Dedifferentiated amniotic fluid mesenchymal stem cell (primary cell): ENCODE results near the gene SYNGR2.

Source experiments
- DNase-seq: peaks from one replicate; pipeline ENCODE4 v3.0.0-alpha.2; 2016; ENCODE audit errors: extremely low spot score

The SYNGR2 gene

DNA sequence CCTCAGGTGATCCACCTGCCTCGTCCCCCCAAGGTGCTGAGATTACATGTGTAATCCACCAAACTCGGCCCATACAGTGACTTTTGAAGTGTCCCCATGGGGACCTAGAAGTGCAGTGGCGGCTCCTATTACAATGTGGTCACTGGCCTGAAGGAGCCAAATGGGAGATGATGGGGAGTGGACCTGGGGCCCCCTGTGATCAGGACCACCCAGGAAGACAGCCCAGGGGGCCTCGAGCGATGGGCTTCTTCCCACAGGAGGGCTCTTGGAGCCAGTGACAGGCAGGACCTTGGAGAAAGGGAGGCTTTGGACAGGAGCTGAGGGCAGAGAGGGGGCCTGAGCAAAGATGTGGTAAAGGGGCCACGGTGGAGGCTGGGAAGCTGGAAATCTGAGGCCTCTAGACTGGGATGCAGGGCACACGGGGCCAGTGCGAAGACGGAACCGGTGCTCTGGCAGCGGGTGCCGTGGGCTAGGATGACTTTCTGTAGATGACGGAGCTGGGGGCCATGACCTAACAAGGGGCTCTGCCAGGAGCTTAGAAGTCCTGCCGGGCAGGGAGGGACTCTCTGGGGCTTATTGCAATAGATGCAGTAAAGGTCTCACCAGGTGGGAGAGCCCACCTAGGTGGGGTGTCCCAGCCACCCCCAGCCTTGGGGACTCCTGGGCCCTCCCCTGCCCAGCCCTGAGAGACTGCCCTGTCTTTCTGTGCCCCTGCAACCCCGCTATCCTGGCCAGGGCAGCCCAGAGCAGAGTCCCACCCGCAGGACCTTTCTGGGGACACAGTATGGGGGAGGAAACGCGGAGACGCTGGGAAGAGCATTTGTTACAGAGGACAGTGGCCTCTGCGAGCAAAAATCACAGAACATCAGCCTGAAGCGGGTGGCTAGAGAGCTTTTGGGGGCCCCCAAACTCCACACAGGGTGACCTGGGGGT is 24.9 kb upstream of the SYNGR2 start:
- DNase-seq = no peak

- DNase-seq = no peak
These were observed 24.1 kb upstream of the SYNGR2 start for GRCh38 chr17:78144147-78144719.

DNA sequence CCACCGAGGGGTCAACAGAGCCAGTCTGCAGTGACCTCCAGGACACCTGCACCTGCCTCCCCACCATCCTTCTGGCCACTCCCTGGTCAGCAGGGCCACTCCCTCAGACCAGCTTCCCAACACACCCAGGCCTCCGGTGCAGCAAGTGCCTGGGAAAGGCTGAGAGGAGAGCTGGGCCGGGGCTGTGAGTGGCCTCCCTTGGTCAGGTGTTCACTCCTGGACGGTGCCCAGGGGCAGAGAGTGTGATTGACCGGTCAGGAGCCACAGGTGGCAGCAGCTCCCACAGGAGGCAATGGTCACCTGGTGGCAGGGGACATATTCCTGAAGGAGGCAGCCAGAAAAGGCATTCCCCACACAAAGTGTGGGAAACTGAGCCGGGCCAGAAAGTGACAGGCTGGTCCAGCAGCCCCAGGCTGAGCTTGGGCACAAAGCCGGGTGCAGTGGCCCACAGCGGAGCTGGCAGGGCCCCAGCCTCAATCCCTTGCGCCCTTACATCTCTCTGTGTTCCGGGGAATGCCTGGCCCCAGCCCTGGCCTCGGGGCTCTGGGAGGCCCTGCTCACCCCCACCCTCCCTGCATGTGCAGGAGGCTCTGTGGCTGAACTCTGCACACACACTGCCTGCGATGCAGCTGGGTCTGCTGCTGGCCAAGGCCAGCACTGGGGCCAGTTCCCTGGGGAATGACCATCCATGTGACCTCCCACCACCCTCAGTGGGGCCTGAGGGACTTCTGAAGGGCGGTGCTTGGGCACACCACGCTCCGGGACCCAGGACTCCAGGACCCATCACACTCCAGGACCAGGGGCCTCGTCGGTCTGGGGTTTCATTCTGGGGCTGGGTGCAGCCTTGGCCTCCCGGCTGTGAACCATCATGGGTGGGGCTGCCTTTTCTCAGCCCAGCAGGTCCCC is 23.4 kb upstream of the SYNGR2 start:
- no peak for DNase-seq

- no peak for DNase-seq
These were observed 21.9 kb upstream of the SYNGR2 start for GRCh38 chr17:78146471-78146869.

DNA sequence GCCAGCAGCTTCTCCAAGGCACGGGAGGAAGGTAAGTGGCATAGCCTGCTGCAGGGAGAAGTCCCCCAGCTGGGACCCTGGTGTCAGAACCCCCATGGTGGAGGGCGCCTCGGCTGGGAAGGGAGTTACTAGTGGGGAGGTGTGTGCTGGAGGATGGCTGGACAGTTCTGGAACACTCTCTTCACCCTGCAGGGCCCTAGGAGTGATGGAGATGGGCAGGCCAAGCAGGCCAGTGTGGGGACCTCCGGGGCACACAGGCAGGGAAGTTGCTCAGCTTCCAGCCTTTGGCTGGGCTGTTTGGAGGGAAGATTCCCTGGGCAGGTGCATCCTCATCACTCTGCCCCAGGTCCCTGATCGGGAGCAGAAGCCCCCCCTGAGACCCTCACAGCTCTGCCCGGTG is 21.5 kb upstream of the SYNGR2 start:
- no peak for DNase-seq

DNA sequence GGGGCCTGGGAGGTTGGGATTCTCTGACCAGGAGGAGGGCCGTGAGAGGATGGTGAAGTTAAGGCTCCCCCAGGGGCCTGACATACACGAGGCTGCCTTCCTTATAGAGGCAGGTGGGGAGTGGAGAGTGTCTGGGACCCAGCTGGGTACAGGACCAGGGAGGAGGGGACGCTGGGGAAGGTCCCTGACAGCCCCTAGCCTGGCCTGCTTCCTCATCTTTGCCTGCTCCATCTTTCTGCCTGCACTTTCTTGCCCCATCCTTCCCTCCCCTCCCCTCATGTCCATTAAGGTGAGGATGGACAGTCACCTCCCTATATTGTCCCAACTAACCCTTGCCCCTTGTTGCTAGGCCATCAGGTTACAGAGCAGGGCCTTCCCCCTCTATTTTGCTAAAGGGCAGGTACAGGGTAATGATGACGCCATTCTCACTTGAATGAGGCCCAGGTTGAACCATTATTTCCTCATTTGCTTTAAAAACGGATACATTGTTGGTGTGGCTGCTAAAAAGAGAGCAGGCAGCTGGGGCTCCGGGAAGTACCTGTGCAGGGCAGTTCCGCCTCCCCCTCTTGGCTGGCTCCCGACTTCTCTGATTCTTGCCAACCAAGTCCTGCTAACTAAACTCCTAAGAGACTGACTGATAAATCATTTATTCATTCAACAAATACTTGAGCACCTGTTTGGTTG is 20.9 kb upstream of the SYNGR2 start:
- DNase-seq = no peak

DNA sequence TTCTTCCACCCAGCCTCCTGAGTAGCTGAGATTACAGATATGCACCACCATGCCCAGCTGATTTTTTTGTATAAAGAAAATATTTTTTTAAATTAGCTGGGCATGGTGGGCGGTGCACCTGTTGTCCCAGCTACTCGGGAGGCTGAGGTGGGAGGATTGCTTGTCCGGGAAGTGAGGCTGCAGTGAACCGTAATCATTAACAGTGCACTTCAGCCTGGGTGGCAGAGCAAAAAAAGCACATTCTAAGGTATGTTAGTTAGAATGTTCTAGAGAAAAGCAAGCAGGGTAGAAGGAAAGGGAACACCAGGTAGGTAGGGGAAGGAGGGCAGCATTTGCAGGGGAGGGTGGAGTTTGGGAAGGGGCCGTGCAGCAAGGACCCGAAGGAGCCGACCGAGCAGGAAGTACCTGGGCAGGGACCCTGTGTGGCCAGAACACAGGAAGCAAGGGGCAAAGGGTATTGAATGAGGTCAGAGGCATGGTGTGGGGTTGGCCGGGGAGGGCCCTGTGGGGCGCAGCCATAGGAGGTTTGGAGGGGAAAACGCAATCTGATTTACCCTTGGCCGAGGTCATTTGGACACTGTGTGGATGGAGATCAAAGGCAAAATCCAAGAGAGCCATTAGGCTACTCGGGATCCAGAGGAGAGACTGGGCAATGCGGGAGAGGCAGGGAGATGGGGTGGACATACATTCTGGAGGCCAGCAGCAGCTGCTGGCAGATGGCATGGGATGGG is 19.9 kb upstream of the SYNGR2 start:
- DNase-seq = no peak

GRCh38 chr17:78151514-78152008 is 16.8 kb upstream of the SYNGR2 start:
- no peak for DNase-seq

DNA sequence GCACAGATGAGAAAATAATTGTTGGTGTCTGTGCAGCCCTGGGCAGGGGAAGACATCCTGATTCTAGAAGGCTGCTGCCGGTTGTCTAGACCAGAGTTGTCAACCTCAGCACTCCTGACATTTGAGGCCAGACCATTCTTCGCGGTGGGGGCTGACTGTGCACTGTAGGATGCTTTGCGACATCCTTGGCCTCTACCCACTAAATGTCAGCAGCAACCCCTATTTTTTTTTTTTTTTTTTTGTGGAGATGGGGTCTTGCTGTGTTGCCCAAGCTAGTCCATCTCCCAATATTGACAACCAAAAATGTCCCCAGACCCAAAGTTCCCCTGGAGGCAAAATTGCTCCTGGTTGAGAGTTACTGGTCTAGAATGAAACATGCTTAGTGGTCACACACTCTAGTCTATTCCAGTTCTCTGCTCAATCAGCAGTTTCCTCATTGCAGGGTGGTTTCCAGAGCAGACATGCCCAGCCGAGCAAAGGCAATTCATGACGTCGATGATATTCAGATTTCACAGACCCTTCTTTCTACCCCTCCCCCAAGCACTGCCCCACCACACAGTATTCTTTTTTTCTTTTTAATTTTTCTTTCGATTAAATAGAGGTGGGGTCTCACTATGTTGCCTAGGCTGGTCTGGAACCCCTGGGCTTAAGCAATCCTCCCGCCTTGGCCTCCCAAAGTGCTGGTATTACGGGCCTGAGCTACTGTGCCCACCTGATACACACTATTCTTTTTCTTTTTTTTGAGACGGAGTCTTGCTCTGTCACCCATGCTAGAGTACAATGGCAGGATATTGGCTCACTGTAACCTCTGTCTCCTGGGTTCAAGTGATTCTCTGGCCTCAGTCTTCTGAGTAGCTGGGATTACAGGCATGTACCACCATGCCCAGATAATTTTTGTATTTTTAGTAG is 13.2 kb upstream of the SYNGR2 start:
- no peak for DNase-seq

- DNase-seq = no peak
These were observed 8.7 kb upstream of the SYNGR2 start for GRCh38 chr17:78159575-78160158.

- DNase-seq = no peak
These were observed 4.3 kb upstream of the SYNGR2 start for GRCh38 chr17:78163881-78164747.

- no peak for DNase-seq
These were observed 3.4 kb upstream of the SYNGR2 start for GRCh38 chr17:78164748-78165607.

- DNase-seq = no peak
These were observed 2.0 kb upstream of the SYNGR2 start for GRCh38 chr17:78166416-78166815.

DNA sequence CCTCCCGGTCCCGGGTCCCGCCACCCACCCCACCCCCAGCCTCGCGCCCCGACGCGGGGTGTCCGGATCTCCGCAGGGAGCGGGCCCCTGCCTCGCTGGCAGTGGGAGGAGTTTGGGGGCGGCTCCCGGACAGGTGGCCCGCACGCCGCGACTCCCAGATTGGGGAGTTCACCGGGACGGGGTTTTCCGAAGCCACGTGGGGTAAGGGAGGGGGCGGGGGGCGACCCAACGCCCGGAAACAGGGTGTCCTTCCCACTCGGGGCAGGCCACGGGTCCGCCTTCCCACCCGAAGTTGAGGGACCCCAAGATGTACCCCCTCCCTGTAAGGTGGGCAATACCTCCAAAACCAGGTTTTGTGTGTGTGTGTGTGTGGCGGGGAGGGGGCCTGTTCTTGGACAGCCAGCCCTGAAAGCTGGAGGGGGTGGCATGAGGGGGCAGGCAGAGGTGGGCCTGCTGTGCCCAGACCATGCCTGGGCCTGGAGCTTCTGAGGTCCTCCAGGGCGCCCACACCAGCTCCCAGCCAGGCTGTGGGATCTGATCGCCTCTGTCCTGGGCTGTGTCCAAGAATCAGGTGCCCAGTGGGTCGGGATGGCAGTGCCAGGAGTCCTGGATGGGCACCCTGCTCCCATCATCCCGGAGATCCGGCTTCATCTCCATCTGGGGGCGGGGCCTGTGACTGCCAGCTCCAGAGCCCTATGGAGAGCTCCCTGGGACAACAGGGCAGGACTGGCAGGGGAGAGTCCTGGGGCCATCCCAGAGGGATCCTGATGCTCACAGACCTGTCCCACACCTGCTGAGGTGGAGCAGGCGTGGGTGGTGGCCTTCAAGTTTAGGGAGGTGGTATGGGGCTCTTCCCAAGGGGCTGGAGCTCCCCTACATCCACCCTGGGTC is 767 bp downstream of the SYNGR2 start:
- DNase-seq = peak; percentile 25

GRCh38 chr17:78170692-78171590 is 2.6 kb downstream of the SYNGR2 start:
- no peak for DNase-seq
